K562 (cell line): ENCODE measurements around the gene ABT1. TPM values are rescaled to one million over a fixed set of nuclear protein-coding genes. Genes with fewer than 3 reads are reported as not detected.
A peak's percentile ranks its signal among the peaks of the same experiment; 100 is the strongest.

Experiments
- BDP1 ChIP-seq: IDR thresholded peaks from 3 replicates; pipeline ENCODE4 v1.6.1; 2011; ENCODE audit not compliant: insufficient read length, insufficient read depth
- HDAC8 ChIP-seq: fragments of 450-650 bp; IDR thresholded peaks from 2 replicates; pipeline ENCODE4 v1.6.1; 2016; ENCODE audit warnings: mild to moderate bottlenecking, missing genetic modification characterization, moderate library complexity, missing compliant biosample characterization
- HNRNPL ChIP-seq: fragments of 200-400 bp; formaldehyde crosslinking; IDR thresholded peaks from 2 replicates; pipeline ENCODE4 v1.6.1; 2017; ENCODE audit warnings: low read depth, mild to moderate bottlenecking, low read length
- JUND ChIP-seq, 2 experiments: IDR thresholded peaks; 2 replicates in 1 of 2; 3 replicates in 1 of 2; pipeline ENCODE4 v1.6.1; 2011; ENCODE audit warnings: borderline replicate concordance in 2 of 2, low read depth in 2 of 2, low read length in 2 of 2, improper control_type of control experiment in 1 of 2, missing biosample characterization in 1 of 2, missing genetic modification characterization in 1 of 2, missing genetic modification reagents in 1 of 2
- MEF2A ChIP-seq: IDR thresholded peaks from 2 replicates; pipeline ENCODE4 v1.6.1; 2011; ENCODE audit warnings: low read depth, mild to moderate bottlenecking, low read length, moderate library complexity; ENCODE audit not compliant: control insufficient read depth
- MTA1 ChIP-seq: fragments of 450-650 bp; IDR thresholded peaks from 2 replicates; pipeline ENCODE4 v1.6.1; 2017; ENCODE audit warnings: borderline replicate concordance
- NFE2L1 ChIP-seq: fragments of 450-650 bp; IDR thresholded peaks from 2 replicates; pipeline ENCODE4 v1.6.1; 2016; ENCODE audit warnings: missing genetic modification characterization, low read depth, mild to moderate bottlenecking, missing compliant biosample characterization, moderate library complexity, borderline replicate concordance
- NR2C1 ChIP-seq, 2 experiments: fragments of 450-650 bp; IDR thresholded peaks; 2 replicates each; pipeline ENCODE4 v1.6.1; 2017; ENCODE audit warnings: mild to moderate bottlenecking in 2 of 2, antibody characterized with exemption in 1 of 2, inconsistent platforms in 1 of 2, missing compliant biosample characterization in 1 of 2, missing genetic modification characterization in 1 of 2
- PHB2 ChIP-seq: fragments of 450-650 bp; IDR thresholded peaks from 2 replicates; pipeline ENCODE4 v1.6.1; 2017; ENCODE audit warnings: low read depth
- POLR2A ChIP-seq: fragments of 450-650 bp; conservative IDR thresholded peaks from 2 replicates; pipeline ENCODE4 v1.6.1; 2016
- RB1 ChIP-seq: fragments of 450-650 bp; IDR thresholded peaks from 2 replicates; pipeline ENCODE4 v1.6.1; 2017; ENCODE audit warnings: low read depth, mild to moderate bottlenecking
- RBBP5 ChIP-seq: fragments of 200-600 bp; sonication (generic); IDR thresholded peaks from 2 replicates; pipeline ENCODE4 v1.6.1; 2012; ENCODE audit warnings: borderline replicate concordance, mild to moderate bottlenecking, low read length, control low read depth, inconsistent platforms; ENCODE audit not compliant: insufficient read depth, poor library complexity, severe bottlenecking
- SAFB2 ChIP-seq: fragments of 200-400 bp; formaldehyde crosslinking; IDR thresholded peaks from 2 replicates; pipeline ENCODE4 v1.6.1; 2018; ENCODE audit warnings: borderline replicate concordance, low read length, low read depth, moderate library complexity; ENCODE audit not compliant: severe bottlenecking
- SMAD3 ChIP-seq: fragments of 450-650 bp; formaldehyde crosslinking; conservative IDR thresholded peaks from 2 replicates; pipeline ENCODE4 v1.4.0; 2020; ENCODE audit warnings: mild to moderate bottlenecking
- ZC3H4 ChIP-seq: sonication (generic); formaldehyde crosslinking; IDR thresholded peaks from 2 replicates; pipeline ENCODE4 v1.9.0; 2021; ENCODE audit warnings: missing genetic modification reagents, borderline replicate concordance
- ZKSCAN1 ChIP-seq: fragments of 150-350 bp; IDR thresholded peaks from 2 replicates; pipeline ENCODE4 v1.6.1; 2016; ENCODE audit warnings: low read depth, low read length
- polyA plus RNA-seq, 8 experiments: library from polyadenylated mRNA; depleted of rRNA in 4 of 8; stranded (reverse) in 5 of 8; unstranded in 3 of 8; fragments of >200 nt; fragmentation: Nextera tagmentation in 2 of 8; fragmentation: Illumina TruSeq in 1 of 8; extraction: Ambion mirVana in 2 of 8; extraction: Trizol in 1 of 8; gene quantifications; 2 replicates each; pipeline versions ENCODE4 v1.2.1 to v1.2.3, GENCODE V29; 2011 to 2014; ENCODE audit warnings: inconsistent platforms in 1 of 8, missing spikeins in 1 of 8
- total RNA-seq, 7 experiments: library from RNA; depleted of rRNA in 6 of 7; stranded (reverse); fragments of >200 nt in 6 of 7; fragmentation: Illumina TruSeq in 2 of 7; extraction: Trizol in 2 of 7; gene quantifications; 2 replicates each; pipeline versions ENCODE4 v1.2.1 to v1.2.3, GENCODE V29; 2011 to 2021; ENCODE audit warnings: low replicate concordance in 1 of 7
- TF ChIP-seq, protein P1 (sequence below): fragments of 250-450 bp; sonication (Bioruptor Pico); IDR thresholded peaks from 2 replicates; pipeline ENCODE4 v1.4.0; 2020
- TF ChIP-seq, protein P2 (sequence below): fragments of 450-650 bp; formaldehyde crosslinking; conservative IDR thresholded peaks from 2 replicates; pipeline ENCODE4 v1.4.0; 2022; ENCODE audit warnings: mild to moderate bottlenecking, missing genetic modification characterization

Gene ABT1
- total and polyA plus RNA-seq, 9 of the 15 experiments (the other 6 are each of a cell fraction or from before 2014, with no cell fraction given), result 8.8 to 52.7 (median 40.7) TPM

DNA sequence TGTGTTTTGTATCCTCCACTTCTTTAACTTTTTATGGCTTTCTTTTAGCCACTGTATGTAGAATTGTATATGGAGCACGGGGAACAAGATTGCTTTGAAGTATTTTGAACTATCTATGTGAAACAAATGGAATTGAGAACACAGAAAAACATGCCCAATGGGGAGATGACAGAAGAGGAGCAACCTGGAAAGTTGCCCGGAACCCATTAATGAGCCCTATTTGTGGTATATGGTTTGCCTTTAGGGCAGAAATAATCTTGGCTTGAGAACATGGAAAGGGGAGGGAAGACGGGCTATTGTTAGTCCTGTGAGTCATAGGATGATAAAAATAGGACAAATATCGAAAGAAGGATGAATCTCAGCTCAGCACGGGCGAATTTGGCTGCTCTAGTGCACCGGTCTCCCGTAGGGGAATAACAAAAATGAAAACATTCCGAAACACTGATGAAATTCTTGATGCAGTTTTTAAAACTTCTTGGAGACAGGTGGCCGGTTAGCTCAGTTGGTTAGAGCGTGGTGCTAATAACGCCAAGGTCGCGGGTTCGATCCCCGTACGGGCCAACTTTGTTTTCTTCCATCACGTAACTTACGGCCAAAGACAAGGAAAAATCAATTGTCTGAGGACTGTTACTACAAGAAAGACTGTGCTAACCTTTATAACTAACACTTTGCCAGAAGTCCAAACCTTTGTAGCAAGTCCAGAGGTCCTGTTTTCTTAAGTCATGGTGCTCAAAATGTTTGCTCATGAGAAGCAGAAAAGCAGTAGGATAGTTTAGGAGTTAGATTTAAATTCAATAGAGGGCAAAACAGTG lies 42.9 kb upstream of the ABT1 start (continued):
- TF ChIP-seq, protein P1, sequence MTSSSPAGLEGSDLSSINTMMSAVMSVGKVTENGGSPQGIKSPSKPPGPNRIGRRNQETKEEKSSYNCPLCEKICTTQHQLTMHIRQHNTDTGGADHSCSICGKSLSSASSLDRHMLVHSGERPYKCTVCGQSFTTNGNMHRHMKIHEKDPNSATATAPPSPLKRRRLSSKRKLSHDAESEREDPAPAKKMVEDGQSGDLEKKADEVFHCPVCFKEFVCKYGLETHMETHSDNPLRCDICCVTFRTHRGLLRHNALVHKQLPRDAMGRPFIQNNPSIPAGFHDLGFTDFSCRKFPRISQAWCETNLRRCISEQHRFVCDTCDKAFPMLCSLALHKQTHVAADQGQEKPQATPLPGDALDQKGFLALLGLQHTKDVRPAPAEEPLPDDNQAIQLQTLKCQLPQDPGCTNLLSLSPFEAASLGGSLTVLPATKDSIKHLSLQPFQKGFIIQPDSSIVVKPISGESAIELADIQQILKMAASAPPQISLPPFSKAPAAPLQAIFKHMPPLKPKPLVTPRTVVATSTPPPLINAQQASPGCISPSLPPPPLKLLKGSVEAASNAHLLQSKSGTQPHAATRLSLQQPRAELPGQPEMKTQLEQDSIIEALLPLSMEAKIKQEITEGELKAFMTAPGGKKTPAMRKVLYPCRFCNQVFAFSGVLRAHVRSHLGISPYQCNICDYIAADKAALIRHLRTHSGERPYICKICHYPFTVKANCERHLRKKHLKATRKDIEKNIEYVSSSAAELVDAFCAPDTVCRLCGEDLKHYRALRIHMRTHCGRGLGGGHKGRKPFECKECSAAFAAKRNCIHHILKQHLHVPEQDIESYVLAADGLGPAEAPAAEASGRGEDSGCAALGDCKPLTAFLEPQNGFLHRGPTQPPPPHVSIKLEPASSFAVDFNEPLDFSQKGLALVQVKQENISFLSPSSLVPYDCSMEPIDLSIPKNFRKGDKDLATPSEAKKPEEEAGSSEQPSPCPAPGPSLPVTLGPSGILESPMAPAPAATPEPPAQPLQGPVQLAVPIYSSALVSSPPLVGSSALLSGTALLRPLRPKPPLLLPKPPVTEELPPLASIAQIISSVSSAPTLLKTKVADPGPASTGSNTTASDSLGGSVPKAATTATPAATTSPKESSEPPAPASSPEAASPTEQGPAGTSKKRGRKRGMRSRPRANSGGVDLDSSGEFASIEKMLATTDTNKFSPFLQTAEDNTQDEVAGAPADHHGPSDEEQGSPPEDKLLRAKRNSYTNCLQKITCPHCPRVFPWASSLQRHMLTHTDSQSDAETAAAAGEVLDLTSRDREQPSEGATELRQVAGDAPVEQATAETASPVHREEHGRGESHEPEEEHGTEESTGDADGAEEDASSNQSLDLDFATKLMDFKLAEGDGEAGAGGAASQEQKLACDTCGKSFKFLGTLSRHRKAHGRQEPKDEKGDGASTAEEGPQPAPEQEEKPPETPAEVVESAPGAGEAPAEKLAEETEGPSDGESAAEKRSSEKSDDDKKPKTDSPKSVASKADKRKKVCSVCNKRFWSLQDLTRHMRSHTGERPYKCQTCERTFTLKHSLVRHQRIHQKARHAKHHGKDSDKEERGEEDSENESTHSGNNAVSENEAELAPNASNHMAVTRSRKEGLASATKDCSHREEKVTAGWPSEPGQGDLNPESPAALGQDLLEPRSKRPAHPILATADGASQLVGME (CRISPR knock-in tag), result peak; percentile 5; the same call in 1 of the 2 replicates
- TF ChIP-seq MTA1 (peak; percentile 57; the same call in 1 of the 2 replicates), SMAD3 (0 out of 2 replicates have a peak, but pooled peaks have one; percentile 6), BDP1 (peak; percentile 75), POLR2A (no peak), ZC3H4 (no peak), HDAC8 (no peak), PHB2 (no peak), NFE2L1 (tag) (no peak), RB1 (0 out of 2 replicates have a peak, but pooled peaks have one; percentile 59), SAFB2 (no peak), RBBP5 (peak; percentile 62), HNRNPL (0 out of 2 replicates have a peak, but pooled peaks have one; percentile 64), NR2C1 (IDR thresholded peaks at IDR 0.05) (0 out of 2 replicates have a peak, but pooled peaks have one; percentile 11), NR2C1 (tag; IDR thresholded peaks at IDR 0.05) (no peak), JUND (IDR thresholded peaks at IDR 0.05; ENCODE audit: borderline replicate concordance, low read depth, low read length) (peak; percentile 82), JUND (tag; IDR thresholded peaks at IDR 0.05; ENCODE audit: borderline replicate concordance, low read depth, low read length) (peak; percentile 89; the same call in 2 of the 3 replicates), ZKSCAN1 (peak; percentile 60), MEF2A (peak; percentile 85)
- TF ChIP-seq, protein P2, sequence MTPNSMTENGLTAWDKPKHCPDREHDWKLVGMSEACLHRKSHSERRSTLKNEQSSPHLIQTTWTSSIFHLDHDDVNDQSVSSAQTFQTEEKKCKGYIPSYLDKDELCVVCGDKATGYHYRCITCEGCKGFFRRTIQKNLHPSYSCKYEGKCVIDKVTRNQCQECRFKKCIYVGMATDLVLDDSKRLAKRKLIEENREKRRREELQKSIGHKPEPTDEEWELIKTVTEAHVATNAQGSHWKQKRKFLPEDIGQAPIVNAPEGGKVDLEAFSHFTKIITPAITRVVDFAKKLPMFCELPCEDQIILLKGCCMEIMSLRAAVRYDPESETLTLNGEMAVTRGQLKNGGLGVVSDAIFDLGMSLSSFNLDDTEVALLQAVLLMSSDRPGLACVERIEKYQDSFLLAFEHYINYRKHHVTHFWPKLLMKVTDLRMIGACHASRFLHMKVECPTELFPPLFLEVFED (CRISPR knock-in tag), result no peak
